IPS-18c (cell line): ENCODE results near the gene DOCK2.

Source experiments
- H3K4me3 ChIP-seq: 2 replicates; pipeline ENCODE4 v1.7.0; 2013; ENCODE audit warnings: low read depth, mild to moderate bottlenecking, low read length, moderate library complexity; ENCODE audit not compliant: insufficient read depth
- H3K9me3 ChIP-seq: one replicate; pipeline ENCODE4 v1.6.1; 2013; ENCODE audit warnings: mild to moderate bottlenecking, low read length, moderate library complexity; ENCODE audit not compliant: control insufficient read depth, insufficient read depth

Gene DOCK2

DNA sequence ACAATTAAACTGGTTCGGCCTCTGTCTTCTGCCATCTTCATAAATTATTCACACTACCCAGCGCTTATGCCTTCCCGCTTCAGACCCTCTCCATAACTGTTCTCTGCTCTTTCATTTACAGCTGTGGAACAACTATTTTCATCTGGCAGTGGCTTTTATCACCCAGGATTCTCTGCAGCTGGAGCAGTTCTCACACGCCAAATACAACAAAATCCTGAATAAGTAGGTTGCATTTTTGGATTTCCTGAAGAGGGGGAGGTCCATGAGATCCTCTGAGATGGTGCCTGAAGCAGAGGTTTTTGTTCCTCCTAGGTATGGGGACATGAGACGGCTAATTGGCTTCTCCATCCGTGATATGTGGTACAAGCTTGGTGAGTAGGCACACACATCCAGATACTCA is 371.3 kb downstream of the DOCK2 start:
- peaks cover 2% of the 10 kb centered on the region for H3K9me3 ChIP-seq
- H3K4me3 ChIP-seq: no peak overlapping the region

DNA sequence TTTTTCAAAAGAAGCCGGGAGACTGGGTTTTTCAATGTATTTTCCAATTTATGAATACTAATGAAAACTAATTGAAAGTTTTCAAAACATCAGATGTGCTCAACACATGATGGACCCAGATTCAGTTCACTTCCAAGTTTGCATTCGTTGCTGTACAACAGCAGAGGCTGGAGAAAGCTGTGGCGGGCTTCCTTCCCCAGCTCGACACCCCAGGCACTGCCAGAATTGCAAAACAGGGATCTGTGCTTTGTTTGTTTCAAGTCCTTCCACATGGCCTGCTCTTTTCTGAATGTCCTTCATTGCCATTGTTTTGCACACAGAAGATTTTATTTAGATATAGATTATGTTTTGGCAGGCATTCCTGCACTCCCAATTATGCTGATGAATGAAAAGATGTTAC is 373.5 kb downstream of the DOCK2 start:
- no peak overlapping the region for H3K4me3 ChIP-seq
- H3K9me3 ChIP-seq: peaks cover 2% of the 10 kb centered on the region

DNA sequence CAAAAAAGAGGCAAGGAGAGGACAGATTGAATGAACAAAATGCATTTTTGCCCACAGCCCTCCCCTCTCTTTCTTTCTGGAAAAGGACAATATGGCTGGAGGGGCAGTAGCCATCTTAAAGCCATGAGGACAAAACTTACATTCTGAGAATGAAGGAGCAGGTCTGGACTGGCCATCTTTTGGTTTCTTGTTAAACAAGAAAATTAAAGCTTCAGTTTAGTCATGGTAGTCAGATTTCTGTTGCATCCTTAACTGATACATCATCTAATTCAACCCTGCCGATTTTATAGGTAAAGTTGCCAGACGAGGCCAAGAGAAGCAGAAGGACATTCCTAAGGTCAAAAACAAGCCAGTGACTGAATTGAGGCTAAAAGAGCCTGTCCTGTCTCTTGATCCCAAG is 374.7 kb downstream of the DOCK2 start:
- H3K9me3 ChIP-seq: peaks cover 2% of the 10 kb centered on the region
- H3K4me3 ChIP-seq: no peak overlapping the region

DNA sequence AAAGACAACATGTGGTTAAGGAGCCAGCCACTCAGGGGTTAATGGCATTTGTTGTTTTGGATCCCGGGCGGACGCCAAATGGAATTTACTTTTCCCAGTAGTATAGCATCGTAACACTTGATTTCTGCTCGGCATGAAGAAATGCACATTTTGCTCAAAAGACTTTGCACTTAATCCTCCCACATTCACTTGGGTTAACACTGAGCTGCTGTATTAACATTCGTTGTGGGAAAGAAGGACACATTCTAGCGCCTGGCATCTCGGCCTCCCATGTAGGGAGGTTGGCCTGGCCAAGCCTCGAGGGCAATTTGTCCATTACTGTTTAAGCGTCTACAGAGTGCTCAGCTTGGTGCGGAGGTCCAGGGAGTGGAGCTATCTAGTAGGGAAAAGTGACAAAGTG is 375.5 kb downstream of the DOCK2 start:
- H3K4me3 ChIP-seq: no peak overlapping the region
- H3K9me3 ChIP-seq: peaks cover 2% of the 10 kb centered on the region

DNA sequence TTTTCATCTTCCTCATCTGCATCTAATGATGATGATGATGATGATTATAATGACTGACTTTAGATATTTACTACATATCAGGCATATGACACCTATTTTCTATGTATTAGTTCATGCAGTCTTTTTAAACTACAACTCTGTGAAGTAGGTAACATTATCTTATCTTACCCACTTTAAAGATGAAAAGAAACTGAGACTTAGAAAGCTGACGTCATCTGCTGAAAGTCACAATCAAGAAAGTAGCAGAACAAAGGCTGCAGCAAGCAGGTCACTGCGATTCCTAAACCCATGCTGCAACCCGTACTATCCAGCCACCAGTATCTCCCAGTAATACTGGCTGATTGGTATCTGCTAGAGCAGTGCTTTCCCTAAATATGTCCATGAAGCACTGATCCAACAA is 383.3 kb downstream of the DOCK2 start:
- Histone ChIP-seq H3K9me3 (no peaks in the 10 kb centered on the region), H3K4me3 (no peak overlapping the region)

DNA sequence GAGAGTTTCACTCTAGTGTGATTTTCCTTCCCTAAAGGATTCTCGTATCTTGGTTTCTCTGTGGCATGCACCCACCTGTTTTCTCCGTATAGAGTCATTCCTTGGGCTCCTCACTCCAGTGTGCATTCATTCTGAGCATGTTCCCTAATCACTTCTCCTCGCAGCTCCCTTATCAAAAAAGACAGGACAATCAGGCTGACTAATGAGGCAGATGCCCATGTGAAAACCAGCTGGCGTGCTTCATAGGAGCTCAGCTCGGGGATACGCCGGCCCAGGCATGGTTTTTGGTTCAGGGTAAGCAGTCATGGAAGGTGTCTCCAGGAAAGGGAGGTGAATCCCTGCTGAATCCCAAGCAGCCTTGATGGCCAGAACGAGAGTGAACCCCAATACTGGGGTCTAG is 384.4 kb downstream of the DOCK2 start:
- H3K9me3 ChIP-seq: no peaks in the 10 kb centered on the region
- H3K4me3 ChIP-seq: no peak overlapping the region

DNA sequence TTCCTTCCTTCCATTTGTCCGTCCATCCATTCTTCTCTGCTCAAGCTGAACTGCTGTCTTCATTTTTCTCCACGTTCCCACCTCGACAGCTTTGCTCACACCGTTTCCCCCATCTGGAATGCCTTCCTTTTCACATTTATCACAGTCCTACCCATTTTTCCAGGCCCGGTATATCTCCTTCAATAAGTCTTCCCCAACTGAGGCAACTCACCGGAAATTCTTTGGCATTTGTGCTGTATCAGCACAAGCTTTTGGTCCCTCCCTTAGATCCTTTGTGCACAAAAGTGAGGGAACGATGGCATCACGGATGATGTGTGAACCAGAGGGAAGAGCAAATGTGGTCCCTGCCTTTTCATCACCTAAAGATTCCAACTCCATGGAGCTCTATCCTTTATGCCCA is 388.8 kb downstream of the DOCK2 start:
- no peaks in the 10 kb centered on the region for H3K9me3 ChIP-seq
- H3K4me3 ChIP-seq: no peak overlapping the region

DNA sequence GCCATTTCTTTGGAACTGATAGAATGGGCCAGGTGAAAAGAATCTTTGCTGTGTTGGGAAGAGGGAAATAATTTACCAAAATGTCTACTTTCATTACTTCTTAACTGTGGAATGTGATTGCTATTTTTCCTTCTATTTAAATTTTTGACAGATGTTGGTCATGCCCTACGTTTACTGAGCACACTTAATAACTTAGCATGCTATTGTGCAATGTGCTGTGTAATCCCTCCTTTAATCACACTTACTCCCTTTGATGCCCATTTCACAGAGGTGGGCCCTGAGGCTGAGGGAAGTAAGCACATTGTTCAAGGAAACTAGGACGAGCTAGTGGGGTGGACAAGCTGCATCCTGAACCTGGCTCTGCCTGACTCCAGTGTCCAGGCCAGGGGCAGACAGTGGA is 391.0 kb downstream of the DOCK2 start:
- Histone ChIP-seq H3K4me3 (no peak overlapping the region), H3K9me3 (no peaks in the 10 kb centered on the region)

DNA sequence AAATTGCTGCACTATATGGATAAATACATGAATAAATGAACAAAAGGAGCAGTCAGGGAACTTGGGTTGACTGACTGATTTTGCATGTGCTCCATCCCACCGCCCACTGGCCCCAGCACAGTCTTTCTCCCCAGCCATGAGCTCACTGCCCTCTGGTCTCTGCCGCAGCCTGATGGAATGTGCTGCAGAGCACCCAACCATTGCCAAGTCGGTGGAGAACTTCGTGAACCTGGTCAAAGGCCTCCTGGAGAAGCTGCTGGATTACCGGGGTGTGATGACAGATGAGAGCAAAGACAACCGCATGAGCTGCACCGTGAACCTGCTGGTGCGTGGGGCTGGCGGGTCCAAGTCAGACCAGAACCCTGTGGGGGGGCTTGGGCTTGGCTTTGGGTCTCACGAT is 397.2 kb downstream of the DOCK2 start:
- H3K4me3 ChIP-seq: no peak overlapping the region
- H3K9me3 ChIP-seq: no peaks in the 10 kb centered on the region

DNA sequence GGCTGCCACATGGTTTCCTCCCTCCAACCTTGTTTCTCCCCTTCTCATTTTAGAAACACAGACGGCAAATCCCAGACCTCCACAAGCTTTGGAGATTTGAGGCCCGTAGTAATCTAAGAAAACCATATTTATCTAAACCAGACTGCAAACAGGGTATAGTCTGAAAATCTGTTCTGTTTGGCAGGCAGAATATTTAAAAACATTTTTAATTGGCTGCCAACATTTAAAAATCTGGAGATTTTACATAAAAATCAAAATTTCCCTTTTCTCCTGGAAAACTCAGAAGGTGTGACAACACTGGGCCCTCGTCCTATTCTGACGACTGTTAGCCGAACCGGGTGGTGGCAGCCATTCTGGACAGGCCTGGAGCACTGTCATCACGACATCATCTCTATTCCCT is 401.2 kb downstream of the DOCK2 start:
- H3K9me3 ChIP-seq: no peaks in the 10 kb centered on the region
- no peak overlapping the region for H3K4me3 ChIP-seq

DNA sequence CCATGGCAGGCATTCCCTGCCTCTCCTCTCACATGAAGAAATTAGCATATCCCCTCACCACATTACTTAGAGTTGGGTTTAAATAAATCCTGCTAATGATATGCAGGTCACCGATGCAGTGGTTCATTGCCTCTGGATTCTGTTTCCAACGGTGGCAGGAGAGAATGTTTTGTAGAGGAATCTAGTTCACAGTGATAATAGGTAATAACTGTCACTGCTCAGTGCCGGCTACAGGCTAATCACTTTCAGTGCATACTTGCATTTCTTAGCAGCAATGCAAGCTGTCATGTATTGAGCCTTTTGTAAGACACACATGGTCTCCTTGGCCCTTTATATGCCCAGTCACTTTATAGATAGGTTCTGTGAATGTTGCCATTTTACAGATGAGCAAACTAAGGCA is 402.8 kb downstream of the DOCK2 start:
- no peaks in the 10 kb centered on the region for H3K9me3 ChIP-seq
- H3K4me3 ChIP-seq: no peak overlapping the region

DNA sequence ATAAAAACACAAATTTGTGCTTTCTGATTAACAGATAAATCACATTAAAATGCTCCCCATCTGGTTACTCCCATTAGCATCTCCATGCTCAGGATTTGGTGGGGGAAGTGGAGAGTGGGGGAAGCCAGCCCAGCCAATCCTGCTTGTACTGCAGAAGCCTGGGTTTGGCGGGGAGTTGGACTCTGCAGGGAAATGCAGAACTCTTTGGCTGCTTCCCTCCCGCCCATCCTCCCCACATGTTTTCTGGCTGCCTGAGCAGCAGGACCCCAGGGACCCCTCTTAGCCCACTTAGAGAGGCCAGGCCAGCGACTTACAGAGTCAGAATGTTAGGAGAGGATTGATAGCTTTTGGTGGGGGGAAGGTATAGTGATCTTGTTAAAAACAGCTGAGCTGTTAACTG is 409.2 kb downstream of the DOCK2 start:
- Histone ChIP-seq H3K9me3 (no peaks in the 10 kb centered on the region), H3K4me3 (no peak overlapping the region; the same call in 1 of the 2 replicates)

DNA sequence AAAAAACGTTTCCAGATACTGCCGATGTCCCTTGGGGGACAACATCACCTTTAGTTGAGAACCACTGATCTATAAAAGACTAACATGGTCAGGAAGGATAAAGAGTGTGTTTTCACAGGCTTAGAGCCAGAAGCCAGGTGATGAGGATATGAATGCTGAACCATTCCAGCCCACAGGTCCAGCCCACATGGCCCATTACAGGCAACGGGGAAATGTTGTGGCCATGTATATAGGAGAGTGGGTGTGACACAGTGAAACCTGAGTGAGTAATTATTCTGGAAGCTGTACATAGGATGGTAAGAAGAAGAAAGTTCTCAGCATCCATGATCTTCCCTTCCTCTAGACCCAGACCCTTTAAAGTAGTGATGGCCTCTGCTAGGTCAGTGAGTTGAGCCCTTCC is 412.6 kb downstream of the DOCK2 start:
- Histone ChIP-seq H3K4me3 (no peak overlapping the region), H3K9me3 (no peaks in the 10 kb centered on the region)

DNA sequence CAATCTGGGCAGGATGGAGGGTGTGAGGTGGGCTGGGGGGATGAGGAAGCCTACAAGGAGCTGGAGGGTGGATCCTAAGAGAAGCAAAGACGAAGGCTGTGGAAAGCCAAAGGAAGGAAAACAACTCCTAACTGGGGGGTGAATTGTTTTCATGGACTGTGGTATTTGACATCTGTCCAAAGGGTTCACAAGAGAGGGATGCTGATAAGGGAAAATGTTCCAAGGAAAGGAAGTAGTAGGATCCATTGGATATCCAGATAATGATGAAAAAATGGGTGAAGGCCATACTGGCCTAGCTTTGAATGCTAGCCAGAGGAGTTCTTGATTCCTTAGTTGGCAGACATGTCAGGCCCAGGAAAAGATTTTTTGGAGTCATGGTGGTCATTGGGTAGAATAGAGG is 416.8 kb downstream of the DOCK2 start:
- no peak overlapping the region for H3K4me3 ChIP-seq
- H3K9me3 ChIP-seq: no peaks in the 10 kb centered on the region

DNA sequence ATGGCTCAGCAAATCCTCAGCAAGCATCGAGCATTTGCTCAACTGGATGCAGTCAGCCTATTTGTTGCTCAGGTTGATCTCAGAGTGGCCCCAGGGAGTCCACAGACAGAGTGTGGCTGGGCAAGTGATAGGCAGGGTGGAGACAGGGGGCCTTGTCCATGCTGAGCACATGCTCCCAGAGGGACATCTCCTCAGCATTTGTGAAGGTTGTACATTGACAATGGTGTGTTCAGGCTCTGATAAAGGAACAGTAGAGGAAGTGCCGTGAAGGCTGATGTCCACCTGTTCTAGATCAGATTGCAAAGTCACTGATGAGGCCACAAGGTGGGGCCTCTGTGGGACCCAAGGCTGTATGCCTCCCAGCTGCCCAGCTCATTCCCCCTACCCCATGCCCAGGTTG is 418.5 kb downstream of the DOCK2 start:
- Histone ChIP-seq H3K9me3 (no peaks in the 10 kb centered on the region), H3K4me3 (no peak overlapping the region)

DNA sequence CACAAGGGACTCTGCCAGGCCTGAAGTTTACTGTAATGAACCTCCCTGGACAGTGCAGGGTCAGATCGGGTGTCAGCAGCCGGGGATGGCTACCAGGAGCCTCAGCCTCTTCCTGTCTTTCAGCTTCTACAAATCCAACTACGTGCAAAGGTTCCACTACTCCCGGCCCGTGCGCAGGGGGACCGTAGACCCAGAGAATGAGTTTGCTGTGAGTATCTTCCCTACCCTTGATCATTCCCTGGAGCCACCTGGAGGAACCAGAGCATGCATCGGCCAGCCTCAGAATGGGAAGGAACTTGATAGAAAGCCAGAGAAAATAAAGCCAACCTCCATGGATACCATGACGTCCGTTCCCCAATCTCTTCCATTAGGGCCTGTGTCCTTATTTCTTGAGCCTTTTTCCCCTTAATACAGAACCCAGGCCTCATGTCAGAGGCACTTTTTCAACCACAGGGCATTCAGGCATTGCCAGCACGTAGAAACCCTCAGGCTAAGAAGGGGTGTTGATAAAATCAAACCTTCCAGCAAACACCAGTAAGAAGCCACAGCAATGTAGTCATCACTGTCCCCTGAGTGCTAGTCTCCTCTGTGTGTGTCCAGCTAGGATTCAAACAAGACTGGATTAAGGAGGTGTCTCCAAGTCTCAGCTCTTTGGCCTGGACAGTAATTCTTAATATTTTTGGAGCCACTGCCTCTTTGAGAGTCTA is 419.6 kb downstream of the DOCK2 start:
- no peak overlapping the region for H3K4me3 ChIP-seq
- no peaks in the 10 kb centered on the region for H3K9me3 ChIP-seq

DNA sequence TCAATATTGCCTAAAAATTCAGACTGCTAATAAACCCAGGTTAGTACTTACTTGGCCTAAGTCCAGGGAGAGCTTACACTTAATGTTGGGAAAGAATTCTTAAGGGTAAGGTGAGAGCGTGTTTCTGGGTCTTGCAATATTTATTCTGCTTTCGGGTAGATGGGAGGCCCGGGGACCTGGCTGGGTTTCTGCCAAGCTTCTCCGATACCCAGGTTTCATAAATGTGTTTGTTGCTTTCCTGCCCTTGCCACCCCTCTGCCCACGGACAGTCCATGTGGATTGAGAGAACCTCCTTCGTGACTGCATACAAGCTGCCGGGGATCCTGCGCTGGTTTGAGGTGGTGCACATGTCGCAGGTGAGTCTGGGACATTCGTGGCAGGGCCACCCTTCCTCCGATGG is 420.2 kb downstream of the DOCK2 start:
- Histone ChIP-seq H3K4me3 (no peak overlapping the region), H3K9me3 (no peaks in the 10 kb centered on the region)

DNA sequence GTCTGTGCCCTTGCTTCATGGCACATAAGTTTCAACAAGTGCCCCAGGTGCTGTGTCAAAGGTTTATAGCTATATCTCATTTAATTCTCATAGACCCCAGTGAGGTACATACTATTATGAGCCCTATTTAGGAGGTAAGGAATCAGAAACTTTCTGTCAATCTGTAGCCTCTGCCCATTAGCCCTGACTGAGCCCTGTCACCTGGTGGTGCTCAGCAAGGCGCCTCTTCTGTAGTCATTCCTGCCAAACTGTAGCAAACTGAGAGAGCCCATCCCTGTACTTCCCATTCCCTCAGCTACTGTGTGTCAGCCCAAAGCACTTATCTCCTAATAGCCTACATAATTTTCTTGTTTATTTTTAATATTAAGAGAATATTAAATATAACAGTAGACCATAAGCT is 422.1 kb downstream of the DOCK2 start:
- Histone ChIP-seq H3K4me3 (no peak overlapping the region), H3K9me3 (no peaks in the 10 kb centered on the region)

DNA sequence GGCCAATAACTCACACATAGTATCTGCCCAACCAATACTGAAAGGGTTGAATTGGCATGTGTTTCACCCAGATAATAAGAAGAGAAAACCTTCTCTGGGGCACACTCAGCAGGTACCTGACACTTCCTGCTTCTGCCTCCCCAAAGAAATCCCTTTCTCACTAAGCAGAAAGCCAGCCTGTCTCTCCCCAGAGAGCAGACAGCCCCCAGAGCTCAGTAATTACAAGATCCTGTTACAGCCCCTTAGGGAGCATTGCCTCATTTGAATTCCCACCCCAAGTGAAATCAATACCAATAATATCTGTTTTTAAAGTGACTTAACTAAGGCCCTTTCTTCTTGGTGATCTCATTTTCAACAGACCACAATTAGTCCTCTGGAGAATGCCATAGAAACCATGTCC is 430.1 kb downstream of the DOCK2 start:
- Histone ChIP-seq H3K9me3 (no peaks in the 10 kb centered on the region), H3K4me3 (no peak overlapping the region)
